Pulmonary artery endothelial cell (primary cell): ENCODE data around the gene PRPSAP1. TPM values are rescaled to one million over a fixed set of nuclear protein-coding genes. Genes with fewer than 3 reads are reported as not detected.

Experiments
- DNase-seq: peaks from one replicate; pipeline ENCODE4 v3.0.0-alpha.2; 2011; ENCODE audit warnings: low read depth, low spot score
- total RNA-seq: library from RNA; depleted of rRNA; stranded (reverse); fragments of >200 nt; gene quantifications from 2 replicates; pipeline ENCODE4 v1.2.3, GENCODE V29; 2014

Gene PRPSAP1
- total RNA-seq, 1 donor from 2014 or later: 45.9 TPM

GRCh38 chr17:76383546-76384221 is 30.0 kb upstream of the PRPSAP1 start:
- no peak for DNase-seq

GRCh38 chr17:76382803-76383545 is 29.3 kb upstream of the PRPSAP1 start:
- DNase-seq: no peak

- no peak for DNase-seq
These were observed 28.7 kb upstream of the PRPSAP1 start for GRCh38 chr17:76382351-76382802.

GRCh38 chr17:76381633-76382350 is 28.1 kb upstream of the PRPSAP1 start:
- DNase-seq: no peak

GRCh38 chr17:76379646-76380376 is 26.1 kb upstream of the PRPSAP1 start:
- no peak for DNase-seq

GRCh38 chr17:76379275-76379641 is 25.5 kb upstream of the PRPSAP1 start:
- no peak for DNase-seq

- DNase-seq: no peak
These were observed 25.0 kb upstream of the PRPSAP1 start for GRCh38 chr17:76378548-76379274.

GRCh38 chr17:76376318-76377133 is 22.8 kb upstream of the PRPSAP1 start:
- DNase-seq: no peak

GRCh38 chr17:76371656-76372628 is 18.2 kb upstream of the PRPSAP1 start:
- peak; percentile 94 for DNase-seq

- DNase-seq: peak; percentile 82
These were observed 16.7 kb upstream of the PRPSAP1 start for GRCh38 chr17:76370261-76370993.

GRCh38 chr17:76369804-76370203 is 16.1 kb upstream of the PRPSAP1 start:
- no peak for DNase-seq

GRCh38 chr17:76369379-76369778 is 15.7 kb upstream of the PRPSAP1 start:
- no peak for DNase-seq

- no peak for DNase-seq
These were observed 14.8 kb upstream of the PRPSAP1 start for GRCh38 chr17:76368545-76368944.

- DNase-seq: no peak
These were observed 13.9 kb upstream of the PRPSAP1 start for GRCh38 chr17:76367642-76368041.

- no peak for DNase-seq
These were observed 12.5 kb upstream of the PRPSAP1 start for GRCh38 chr17:76366247-76366646.

- no peak for DNase-seq
These were observed 11.7 kb upstream of the PRPSAP1 start for GRCh38 chr17:76365256-76365903.

- DNase-seq: no peak
These were observed 9.6 kb upstream of the PRPSAP1 start for GRCh38 chr17:76363107-76363842.
